Ascending aorta (tissue), 2 donors: Measurements from ENCODE around the gene ATP6V0A1. TPM values are rescaled to one million over a fixed set of nuclear protein-coding genes. Genes with fewer than 3 reads are reported as not detected.

Source experiments
- DNase-seq, 2 donors: peaks; one replicate each; pipeline ENCODE4 v3.0.0-alpha.2; 2019; ENCODE audit warnings: low spot score in 2 of 2
- H3K27ac ChIP-seq, 2 donors: fragments of 200-600 bp; sonication (generic); one replicate each; pipeline ENCODE4 v1.5.1; 2016 to 2017; ENCODE audit warnings: mild to moderate bottlenecking in 1 of 2
- H3K27me3 ChIP-seq: fragments of 200-600 bp; sonication (generic); one replicate; pipeline ENCODE4 v1.5.1; 2017
- H3K36me3 ChIP-seq, 2 donors: fragments of 200-600 bp; sonication (generic); one replicate each; pipeline ENCODE4 v1.5.1; 2016
- H3K4me1 ChIP-seq, 2 donors: fragments of 200-600 bp; sonication (generic); one replicate each; pipeline ENCODE4 v1.5.1; 2016 to 2017; ENCODE audit warnings: mild to moderate bottlenecking in 1 of 2
- H3K4me3 ChIP-seq, 2 donors: fragments of 200-600 bp; sonication (generic); one replicate each; pipeline ENCODE4 v1.5.1; 2016 to 2017; ENCODE audit warnings: mild to moderate bottlenecking in 1 of 2
- H3K9me3 ChIP-seq, 2 donors: fragments of 200-600 bp; sonication (generic); one replicate each; pipeline ENCODE4 v1.5.1; 2016
- intact Hi-C: fragments of 100-400 bp; cut with DNase I; formaldehyde crosslinking; loops from one replicate; pipeline ENCODE4 v1.15.1; 2023
- total RNA-seq: library from RNA; depleted of rRNA; stranded (reverse); fragments of >200 nt; gene quantifications from one replicate; pipeline ENCODE4 v1.1.0, GENCODE V29; 2016
- TF ChIP-seq, protein P1 (sequence below), 3 experiments: fragments of 200-600 bp in 2 of 3; fragments of 450-650 bp in 1 of 3; sonication (generic) in 2 of 3; IDR thresholded peaks; one replicate each; pipeline ENCODE4 v1.5.1; 2016 to 2019; ENCODE audit warnings: antibody characterized with exemption in 3 of 3, mild to moderate bottlenecking in 1 of 3, moderate library complexity in 1 of 3

The ATP6V0A1 gene
- total RNA-seq, 1 donor from 2014 or later: 59.0 TPM

DNA sequence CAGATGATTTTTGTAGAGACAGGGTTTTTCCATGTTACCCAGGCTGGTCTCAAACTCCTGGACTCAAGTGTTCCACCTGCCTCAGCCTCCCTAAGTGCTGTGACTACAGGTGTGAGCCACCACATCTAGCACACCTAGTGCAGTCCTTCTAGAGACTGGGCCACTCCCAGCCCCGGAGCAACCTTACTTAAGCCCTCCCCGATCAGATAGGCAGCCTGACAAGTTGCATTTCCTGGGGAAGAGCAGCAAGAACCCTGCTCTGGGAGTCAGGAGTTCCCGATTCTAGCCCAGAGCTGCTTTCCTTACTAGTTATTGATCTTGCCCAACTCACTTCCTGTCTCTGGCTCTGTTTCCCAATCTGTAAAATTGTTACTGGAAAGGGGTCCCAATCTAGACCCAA, 70.4 kb downstream of the ATP6V0A1 start:
- H3K9me3 ChIP-seq: no peaks in the 10 kb centered on the region
- no peak overlapping the region for H3K4me3 ChIP-seq
- H3K27me3 ChIP-seq: no peaks in the 10 kb centered on the region
- DNase-seq: no peak
- H3K36me3 ChIP-seq: no peaks in the 10 kb centered on the region
- H3K4me1 ChIP-seq: peaks cover 7 to 44% of the 10 kb centered on the region in 2 donors
- intact Hi-C loops: no loop called here
- H3K27ac ChIP-seq: no peak overlapping the region
- TF ChIP-seq, protein P1, sequence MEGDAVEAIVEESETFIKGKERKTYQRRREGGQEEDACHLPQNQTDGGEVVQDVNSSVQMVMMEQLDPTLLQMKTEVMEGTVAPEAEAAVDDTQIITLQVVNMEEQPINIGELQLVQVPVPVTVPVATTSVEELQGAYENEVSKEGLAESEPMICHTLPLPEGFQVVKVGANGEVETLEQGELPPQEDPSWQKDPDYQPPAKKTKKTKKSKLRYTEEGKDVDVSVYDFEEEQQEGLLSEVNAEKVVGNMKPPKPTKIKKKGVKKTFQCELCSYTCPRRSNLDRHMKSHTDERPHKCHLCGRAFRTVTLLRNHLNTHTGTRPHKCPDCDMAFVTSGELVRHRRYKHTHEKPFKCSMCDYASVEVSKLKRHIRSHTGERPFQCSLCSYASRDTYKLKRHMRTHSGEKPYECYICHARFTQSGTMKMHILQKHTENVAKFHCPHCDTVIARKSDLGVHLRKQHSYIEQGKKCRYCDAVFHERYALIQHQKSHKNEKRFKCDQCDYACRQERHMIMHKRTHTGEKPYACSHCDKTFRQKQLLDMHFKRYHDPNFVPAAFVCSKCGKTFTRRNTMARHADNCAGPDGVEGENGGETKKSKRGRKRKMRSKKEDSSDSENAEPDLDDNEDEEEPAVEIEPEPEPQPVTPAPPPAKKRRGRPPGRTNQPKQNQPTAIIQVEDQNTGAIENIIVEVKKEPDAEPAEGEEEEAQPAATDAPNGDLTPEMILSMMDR (IDR thresholded peaks at IDR 0.05): no peak

DNA sequence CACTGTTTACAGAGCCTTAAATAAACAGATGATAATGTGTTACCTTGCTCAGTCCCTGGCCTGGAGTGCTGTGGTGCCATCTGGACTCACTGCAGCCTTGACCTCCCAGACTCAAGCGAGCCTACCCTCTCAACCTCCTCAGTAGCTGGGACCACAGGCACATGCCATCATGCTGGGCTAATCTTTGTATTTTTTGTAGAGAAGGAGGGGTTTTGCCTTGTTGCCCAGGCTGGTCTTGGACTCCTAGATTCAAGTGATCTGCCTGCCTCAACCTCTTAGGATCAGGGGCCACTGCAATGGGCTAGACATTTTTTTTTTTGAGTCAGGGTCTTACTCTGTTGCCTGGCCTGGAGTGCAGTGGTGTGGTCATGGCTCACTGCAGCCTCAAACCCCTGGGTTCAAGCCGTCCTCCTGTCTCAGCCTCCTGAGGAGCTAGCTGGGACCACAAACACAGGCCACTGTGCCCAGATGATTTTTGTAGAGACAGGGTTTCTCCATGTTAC, 72.3 kb downstream of the ATP6V0A1 start:
- intact Hi-C loops: no loop called here
- TF ChIP-seq, protein P1 (IDR thresholded peaks at IDR 0.05): no peak
- H3K36me3 ChIP-seq: no peaks in the 10 kb centered on the region
- H3K27me3 ChIP-seq: no peaks in the 10 kb centered on the region
- H3K4me3 ChIP-seq: no peak overlapping the region
- peak overlapping the region; percentile 63 to 84 for H3K27ac ChIP-seq
- no peak for DNase-seq
- no peaks in the 10 kb centered on the region for H3K9me3 ChIP-seq
- H3K4me1 ChIP-seq: peaks cover 8 to 35% of the 10 kb centered on the region in 2 donors

DNA sequence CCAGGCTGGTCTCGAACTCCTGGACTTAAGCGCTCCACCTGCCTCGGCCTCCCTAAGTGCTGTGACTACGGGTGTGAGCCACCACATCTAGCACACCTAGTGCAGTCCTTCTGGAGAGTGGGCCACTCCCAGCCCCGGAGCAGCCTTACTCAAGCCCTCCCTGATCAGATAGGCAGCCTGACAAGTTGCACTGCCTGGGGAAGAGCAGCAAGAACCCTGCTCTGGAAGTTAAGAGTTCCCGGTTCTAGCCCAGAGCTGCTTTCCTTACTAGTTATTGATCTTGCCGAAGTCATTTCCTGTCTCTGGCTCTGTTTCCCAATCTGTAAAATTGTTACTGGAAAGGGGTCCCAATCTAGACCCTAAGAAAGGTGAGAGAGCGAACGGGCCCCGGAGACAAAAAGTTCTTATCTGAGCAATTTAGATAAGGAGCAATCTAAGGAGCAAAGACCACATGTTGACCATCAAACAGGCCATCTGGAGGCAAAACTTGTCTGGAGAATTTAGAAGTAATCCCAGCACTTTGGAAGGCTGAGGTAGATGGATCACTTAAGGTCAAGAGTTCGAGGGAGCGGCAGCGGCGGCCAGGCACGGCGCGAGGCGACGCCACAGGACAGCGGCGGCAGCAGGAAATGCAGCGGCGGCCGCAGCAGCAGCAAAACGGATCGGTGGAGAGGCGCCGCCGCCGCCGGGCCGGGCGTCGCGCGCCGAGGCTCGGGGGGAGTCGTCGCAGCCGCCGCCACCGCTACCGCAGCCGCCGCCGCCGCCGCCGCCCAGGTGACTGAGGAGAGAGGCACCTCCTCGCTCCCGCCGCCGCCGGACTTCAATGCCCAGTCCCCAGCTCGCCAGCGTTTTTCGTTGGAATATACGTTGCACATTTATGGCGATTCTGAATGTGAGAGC, 73.0 kb downstream of the ATP6V0A1 start:
- Histone ChIP-seq H3K4me3 (peak overlapping the region; percentile 57 to 73), H3K27ac (peak overlapping the region; percentile 63 to 84), H3K27me3 (no peaks in the 10 kb centered on the region), H3K36me3 (no peaks in the 10 kb centered on the region), H3K9me3 (no peaks in the 10 kb centered on the region), H3K4me1 (peaks cover 8 to 29% of the 10 kb centered on the region in 2 donors)
- DNase-seq: peak in 1 of 2 donors; percentile 84
- TF ChIP-seq, protein P1 (IDR thresholded peaks at IDR 0.05): peak; percentile 62 to 82 (median 64)
- intact Hi-C loops: no loop called here

DNA sequence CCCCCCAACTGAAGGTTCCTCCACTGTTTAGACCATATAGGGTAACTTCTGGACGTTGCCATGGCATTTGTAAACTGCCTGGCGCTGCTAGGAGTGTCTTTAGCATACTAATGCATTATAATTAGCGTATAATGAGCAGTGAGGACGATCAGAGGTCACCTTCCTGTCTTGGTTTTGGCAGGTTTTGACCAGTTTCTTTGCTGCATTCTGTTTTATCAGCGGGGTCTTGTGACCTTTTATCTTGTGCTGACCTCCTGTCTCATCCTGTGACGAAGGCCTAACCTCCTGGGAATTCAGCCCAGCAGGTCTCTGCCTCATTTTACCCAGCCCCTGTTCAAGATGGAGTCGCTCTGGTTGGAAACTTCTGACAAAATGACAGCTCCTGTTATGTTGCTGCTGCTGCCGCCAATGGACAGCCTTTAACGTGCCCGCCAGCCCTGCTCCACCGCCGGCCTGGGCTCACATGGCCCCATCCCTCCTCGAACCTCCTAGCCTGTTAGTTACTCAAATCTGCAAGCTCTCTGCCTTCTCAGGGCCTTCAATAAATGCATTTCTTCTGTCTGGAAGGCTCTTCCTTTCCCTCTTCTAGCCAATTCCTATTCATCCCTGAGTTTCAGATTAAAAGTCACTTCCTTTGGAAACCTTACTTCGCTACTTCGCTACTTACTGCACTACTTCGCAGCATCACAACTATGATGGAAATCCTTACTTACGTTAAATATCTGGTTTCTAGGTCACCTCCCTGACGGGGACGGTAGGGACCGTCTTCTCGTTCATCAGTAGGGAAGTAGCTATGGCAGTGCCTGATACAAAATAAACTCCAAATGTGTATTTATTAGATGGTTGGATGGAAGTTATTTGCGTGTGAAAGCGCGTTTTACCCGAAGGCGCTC, 76.7 kb downstream of the ATP6V0A1 start:
- TF ChIP-seq, protein P1 (IDR thresholded peaks at IDR 0.05): no peak
- Histone ChIP-seq H3K4me3 (peak overlapping the region; percentile 72 to 79), H3K27me3 (no peaks in the 10 kb centered on the region), H3K9me3 (no peaks in the 10 kb centered on the region), H3K27ac (peak overlapping the region; percentile 89 to 90), H3K36me3 (peaks cover 12 to 20% of the 10 kb centered on the region in 2 donors), H3K4me1 (peaks cover 14 to 26% of the 10 kb centered on the region in 2 donors)
- intact Hi-C loops: loop anchor here (1.0 to 5.0 kb wide), 5 partner anchors 19 to 113 kb away; partner anchors contain the start of genes CAVIN1, COASY and PSMC3IP
- no peak for DNase-seq

DNA sequence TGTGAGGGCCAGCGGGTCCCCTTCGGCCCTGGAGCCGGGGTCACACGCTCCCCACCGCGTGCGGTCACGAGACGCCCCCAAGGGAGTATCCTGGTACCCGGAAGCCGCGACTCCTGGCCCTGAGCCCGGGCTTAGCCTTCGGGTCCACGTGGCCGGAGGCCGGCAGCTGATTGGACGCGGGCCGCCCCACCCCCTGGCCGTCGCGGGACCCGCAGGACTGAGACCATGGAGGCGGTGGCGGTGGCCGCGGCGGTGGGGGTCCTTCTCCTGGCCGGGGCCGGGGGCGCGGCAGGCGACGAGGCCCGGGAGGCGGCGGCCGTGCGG, 77.3 kb downstream of the ATP6V0A1 start, which contains the start of gene NAGLU:
NAGLU (plus strand) TSS at position 194 of the 324 bp plus-strand sequence; CDS start at position 226, 32 bp downstream.
- peaks cover 14 to 23% of the 10 kb centered on the region in 2 donors for H3K4me1 ChIP-seq
- intact Hi-C loops: loop anchor here (1.0 to 5.0 kb wide), 5 partner anchors 19 to 114 kb away; partner anchors contain the start of genes CAVIN1, COASY and PSMC3IP
- H3K27me3 ChIP-seq: no peaks in the 10 kb centered on the region
- H3K27ac ChIP-seq: peak within 1 kb of the TSS; percentile 89 to 90
- H3K4me3 ChIP-seq: peak within 1 kb of the TSS; percentile 72 to 79
- no peaks in the 10 kb centered on the region for H3K9me3 ChIP-seq
- TF ChIP-seq, protein P1 (IDR thresholded peaks at IDR 0.05): no peak
- H3K36me3 ChIP-seq: peaks cover 16 to 25% of the 10 kb centered on the region in 2 donors
- DNase-seq: peak; percentile 83 to 97
